ENCODE results near the gene ISOC2.

The ISOC2 gene

DNA sequence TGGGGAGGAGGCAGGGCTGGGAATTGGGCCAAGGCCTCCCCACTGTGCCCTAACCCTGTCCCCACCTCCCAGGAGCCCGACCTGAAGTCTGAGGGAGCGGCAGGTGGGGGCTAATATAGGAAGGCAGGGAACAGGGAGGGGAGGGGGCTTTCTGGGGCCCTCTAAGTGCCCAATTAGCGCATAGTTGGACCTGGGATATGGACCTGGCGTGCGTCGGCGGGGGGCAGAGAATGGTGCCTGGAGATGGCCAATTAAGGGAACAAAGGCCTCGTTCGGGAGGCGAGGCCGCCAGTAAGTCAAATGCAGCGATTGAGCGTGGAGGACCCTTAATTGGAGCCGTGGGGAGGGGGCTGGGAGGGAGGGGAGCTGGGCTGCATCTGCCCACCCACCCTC lies 3.2 kb upstream of the ISOC2 start, which contains the start of gene C19orf85:
C19orf85 (minus strand) TSS at position 90 of the 393 bp plus-strand sequence. CDS start 197 bp downstream, outside the sequence.
- Mint-ChIP-seq H3K9me3 (no peaks in the 10 kb centered on the region), H3K27me3 (ENCODE audit: low read depth) (no peaks in the 10 kb centered on the region), H3K4me1 (peaks cover 25% of the 10 kb centered on the region), H3K4me3 (peak within 1 kb of the TSS in 1 of 3 experiments; percentile 48), H3K36me3 (ENCODE audit: low read depth) (no peaks in the 10 kb centered on the region), H3K27ac (no peak within 1 kb of the TSS)
- TF ChIP-seq, protein P1, sequence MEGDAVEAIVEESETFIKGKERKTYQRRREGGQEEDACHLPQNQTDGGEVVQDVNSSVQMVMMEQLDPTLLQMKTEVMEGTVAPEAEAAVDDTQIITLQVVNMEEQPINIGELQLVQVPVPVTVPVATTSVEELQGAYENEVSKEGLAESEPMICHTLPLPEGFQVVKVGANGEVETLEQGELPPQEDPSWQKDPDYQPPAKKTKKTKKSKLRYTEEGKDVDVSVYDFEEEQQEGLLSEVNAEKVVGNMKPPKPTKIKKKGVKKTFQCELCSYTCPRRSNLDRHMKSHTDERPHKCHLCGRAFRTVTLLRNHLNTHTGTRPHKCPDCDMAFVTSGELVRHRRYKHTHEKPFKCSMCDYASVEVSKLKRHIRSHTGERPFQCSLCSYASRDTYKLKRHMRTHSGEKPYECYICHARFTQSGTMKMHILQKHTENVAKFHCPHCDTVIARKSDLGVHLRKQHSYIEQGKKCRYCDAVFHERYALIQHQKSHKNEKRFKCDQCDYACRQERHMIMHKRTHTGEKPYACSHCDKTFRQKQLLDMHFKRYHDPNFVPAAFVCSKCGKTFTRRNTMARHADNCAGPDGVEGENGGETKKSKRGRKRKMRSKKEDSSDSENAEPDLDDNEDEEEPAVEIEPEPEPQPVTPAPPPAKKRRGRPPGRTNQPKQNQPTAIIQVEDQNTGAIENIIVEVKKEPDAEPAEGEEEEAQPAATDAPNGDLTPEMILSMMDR (IDR thresholded peaks at IDR 0.05; ENCODE audit: unreplicated experiment in 3 of 3): no peak

DNA sequence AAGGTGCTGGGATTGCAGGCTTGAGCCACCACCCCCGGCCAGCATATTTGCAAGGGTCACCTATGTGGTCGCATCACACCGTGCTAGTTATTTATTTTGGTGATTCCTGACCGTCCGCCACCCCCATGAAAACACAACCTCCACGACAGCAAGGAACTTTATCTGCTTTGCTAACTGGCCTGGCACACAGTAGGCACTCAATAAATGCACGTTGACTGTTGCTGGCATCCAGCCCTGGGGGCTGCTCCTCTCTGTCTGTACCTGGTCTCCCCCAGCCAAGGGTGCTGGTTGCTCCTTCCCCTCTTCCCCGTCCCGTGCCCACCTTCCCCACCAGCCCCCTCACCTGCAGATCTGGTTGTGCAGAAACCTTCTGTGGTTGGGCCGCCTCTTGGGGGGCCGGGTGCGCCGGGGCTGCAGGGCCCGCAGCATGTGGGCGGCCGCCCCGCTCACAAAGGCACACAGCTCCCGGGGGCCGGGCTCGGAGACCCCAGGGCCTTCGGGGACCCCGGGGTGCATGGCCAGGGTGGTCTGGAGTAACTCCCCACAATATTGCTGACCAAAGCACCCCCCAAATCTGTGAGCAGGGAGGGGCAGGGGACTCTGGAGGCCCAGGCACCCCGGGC lies 2.7 kb upstream of the ISOC2 start:
- Mint-ChIP-seq H3K27ac (no peak overlapping the region), H3K9me3 (no peaks in the 10 kb centered on the region), H3K4me1 (peaks cover 26% of the 10 kb centered on the region), H3K4me3 (peak overlapping the region in 1 of 3 experiments; percentile 48), H3K27me3 (ENCODE audit: low read depth) (no peaks in the 10 kb centered on the region), H3K36me3 (ENCODE audit: low read depth) (no peaks in the 10 kb centered on the region)
- TF ChIP-seq, protein P1 (IDR thresholded peaks at IDR 0.05; ENCODE audit: unreplicated experiment in 3 of 3): no peak

DNA sequence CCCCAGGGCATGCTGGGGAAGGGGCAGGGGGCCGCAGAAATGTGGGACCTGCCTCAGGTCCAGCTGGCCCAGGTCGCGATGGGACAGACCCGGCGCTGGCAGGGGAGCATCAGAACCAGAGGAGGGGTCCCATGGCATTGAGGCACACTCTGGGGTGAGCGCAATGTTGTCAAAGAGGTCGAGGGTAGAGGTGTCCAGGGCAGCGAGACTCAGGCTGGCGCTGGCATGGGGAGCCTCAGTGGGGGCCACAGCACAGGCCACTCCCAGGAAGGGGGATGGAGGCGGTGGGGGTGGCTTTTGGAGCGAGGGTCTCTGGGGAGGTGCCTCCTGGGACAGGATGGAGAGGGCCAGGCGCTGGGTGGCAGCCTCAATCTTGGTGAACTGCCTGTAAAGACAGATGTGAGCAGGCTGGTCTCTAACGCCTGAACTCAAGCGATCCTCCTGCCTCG lies 2.2 kb upstream of the ISOC2 start:
- Mint-ChIP-seq H3K36me3 (ENCODE audit: low read depth) (no peaks in the 10 kb centered on the region), H3K4me3 (peak overlapping the region in 1 of 3 experiments; percentile 48), H3K27ac (no peak overlapping the region), H3K27me3 (ENCODE audit: low read depth) (no peaks in the 10 kb centered on the region), H3K4me1 (peaks cover 26% of the 10 kb centered on the region), H3K9me3 (no peaks in the 10 kb centered on the region)
- TF ChIP-seq, protein P1 (IDR thresholded peaks at IDR 0.05; ENCODE audit: unreplicated experiment in 3 of 3): no peak

DNA sequence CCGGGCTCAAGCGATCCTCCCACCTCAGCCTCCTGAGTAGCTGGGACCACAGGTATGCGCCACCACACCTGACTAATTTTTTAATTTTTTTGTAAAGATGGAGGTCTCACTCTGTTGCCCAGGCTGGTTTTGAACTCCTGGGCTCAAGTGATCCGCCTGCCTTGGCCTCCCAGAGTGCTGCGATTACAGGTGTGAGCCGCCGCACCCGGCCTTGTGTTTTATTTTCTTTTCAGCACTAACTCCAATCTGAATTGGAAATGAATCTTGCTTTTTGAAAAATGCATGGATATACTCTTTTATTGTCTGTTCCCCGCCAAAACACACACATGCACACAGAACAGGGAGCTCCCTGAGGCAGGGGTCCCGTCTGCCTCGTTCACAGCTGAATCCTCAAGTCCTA lies 1.3 kb upstream of the ISOC2 start:
- no peaks in the 10 kb centered on the region for H3K36me3 Mint-ChIP-seq (ENCODE audit: low read depth)

DNA sequence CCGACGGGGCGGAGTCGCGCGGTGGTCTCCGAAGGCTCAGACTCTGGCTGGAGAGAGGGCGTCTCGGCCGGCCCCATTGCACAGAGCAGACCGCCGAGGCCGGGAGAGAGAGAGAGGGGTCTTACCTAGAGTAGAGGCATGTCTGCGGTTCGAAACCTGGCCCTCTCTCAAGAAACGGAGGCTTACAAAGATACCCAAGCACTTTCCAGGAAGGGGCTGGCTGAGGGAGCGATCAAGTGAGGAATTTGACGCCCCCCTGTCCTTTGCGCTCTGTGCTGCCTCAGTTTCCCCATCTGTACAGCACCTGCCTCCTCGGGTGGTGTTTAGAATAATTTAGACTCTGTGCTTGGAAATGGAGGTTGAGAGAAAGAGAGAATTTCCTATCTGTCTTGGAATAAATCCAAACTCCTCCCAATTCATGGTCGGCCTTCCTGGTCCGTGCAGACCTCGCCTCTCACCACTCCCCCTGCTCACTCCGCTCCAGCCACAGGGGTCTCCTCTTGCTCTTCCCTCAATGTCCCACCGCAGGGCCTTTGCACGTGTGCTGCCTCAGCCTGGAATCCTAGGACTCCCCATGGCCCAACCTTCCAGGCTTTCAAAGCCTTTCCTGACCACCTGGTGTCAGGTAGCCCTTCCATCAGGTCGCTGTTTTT lies 658 bp upstream of the ISOC2 start:
- H3K4me3 Mint-ChIP-seq: peak overlapping the region; percentile 84 to 88 (median 86)
- no peaks in the 10 kb centered on the region for H3K36me3 Mint-ChIP-seq (ENCODE audit: low read depth)
- H3K4me1 Mint-ChIP-seq: peaks cover 20% of the 10 kb centered on the region
- peak overlapping the region; percentile 49 to 91 (median 71) for H3K27ac Mint-ChIP-seq
- TF ChIP-seq, protein P1 (IDR thresholded peaks at IDR 0.05; ENCODE audit: unreplicated experiment in 3 of 3): no peak
- H3K9me3 Mint-ChIP-seq: no peaks in the 10 kb centered on the region
- no peaks in the 10 kb centered on the region for H3K27me3 Mint-ChIP-seq (ENCODE audit: low read depth)

More for the DNA sequence above, 1.3 kb upstream of the ISOC2 start:
- H3K27me3 Mint-ChIP-seq (ENCODE audit: low read depth): no peaks in the 10 kb centered on the region
- TF ChIP-seq, protein P1 (IDR thresholded peaks at IDR 0.05; ENCODE audit: unreplicated experiment in 3 of 3): no peak
- no peaks in the 10 kb centered on the region for H3K9me3 Mint-ChIP-seq
- H3K4me3 Mint-ChIP-seq: peak overlapping the region; percentile 84 to 88 (median 86)
- peak overlapping the region in 1 of 3 experiments; percentile 47 for H3K27ac Mint-ChIP-seq
- H3K4me1 Mint-ChIP-seq: peaks cover 26% of the 10 kb centered on the region

Measured in nephron (organoid).